ENCODE results near the gene ATP5MC3.

ATP5MC3 gene

GRCh38 chr2:175167792-175168563 is 13.5 kb downstream of the ATP5MC3 start, which contains the start of gene ATF2:
TSS of gene ATF2 (minus strand) at chr2:175168203. CDS start at chr2:175136443, 31,760 bp downstream.
- peak; percentile 98 for DNase-seq

GRCh38 chr2:175167076-175167791 is 14.3 kb downstream of the ATP5MC3 start:
- DNase-seq = peak; percentile 22

DNA sequence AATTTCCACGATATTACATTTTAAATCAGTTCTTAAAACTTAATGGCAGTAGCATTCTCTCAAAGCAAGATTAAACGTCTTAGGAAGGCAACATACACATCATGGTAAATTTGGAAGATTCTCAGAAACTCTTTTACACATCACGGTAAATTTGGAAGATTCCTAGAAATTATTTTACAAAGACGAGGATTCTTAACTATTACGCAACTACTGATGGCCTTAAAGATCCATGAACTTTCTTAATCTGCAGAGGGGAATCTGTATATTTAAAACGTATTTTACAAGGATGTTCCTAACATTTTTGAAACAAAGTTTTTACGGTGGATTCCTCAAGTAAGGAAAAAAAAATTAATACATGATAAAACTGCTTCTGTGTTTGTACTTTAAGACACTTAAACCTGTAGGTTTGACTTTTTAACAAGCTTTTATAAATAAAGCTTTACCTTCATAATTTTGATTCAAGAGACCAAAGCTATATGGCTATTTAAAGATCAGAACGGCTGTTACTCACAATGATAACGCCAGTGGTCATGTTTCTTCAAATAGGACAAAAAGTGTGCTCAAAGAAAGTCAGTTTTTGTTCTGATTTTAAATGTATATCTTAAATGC is 15.2 kb downstream of the ATP5MC3 start:
- no peak for DNase-seq

DNA sequence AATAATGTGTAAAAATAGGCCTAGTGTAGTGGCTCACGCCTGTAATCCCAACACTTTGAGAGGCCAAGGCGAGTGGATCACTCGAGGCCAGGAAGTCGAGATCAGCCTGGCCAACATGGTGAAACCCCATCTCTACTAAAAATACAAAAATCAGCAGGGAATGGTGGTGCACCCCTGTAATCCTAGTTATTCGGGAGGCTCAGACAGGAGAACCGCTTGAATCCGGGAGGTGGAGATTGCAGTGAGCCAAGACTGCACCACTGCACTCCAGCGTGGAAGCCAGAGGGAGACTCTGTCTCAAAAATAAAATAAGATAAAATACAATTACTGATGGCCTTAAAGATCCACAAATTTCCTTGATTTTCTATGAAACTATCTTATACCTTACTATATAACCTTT is 17.3 kb downstream of the ATP5MC3 start:
- DNase-seq = no peak

- DNase-seq = no peak
Observed at GRCh38 chr2:175158894-175159293, 22.6 kb downstream of the ATP5MC3 start.

DNA sequence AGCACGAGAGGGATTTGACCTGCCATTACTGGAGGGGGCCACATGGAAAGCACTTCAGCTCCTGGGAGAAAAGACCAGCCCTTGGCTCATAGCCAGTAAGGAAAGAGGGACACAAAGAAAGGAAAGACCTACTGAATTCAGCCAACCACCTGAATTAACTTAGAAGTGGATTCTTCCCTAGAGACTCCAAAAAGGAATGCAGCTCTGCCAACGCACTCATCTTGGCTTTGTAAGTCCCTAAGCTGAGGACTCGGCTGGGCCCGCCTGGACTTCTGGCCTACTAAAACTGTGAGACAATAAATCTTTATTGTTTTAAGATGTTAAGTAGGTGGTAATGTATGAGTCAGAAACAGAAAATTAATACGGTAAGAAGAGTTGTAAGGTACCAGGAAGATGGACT is 25.0 kb downstream of the ATP5MC3 start:
- DNase-seq = no peak

- DNase-seq = no peak
Observed at GRCh38 chr2:175154661-175155082, 26.8 kb downstream of the ATP5MC3 start.

- no peak for DNase-seq
Observed at GRCh38 chr2:175152242-175152641, 29.3 kb downstream of the ATP5MC3 start.

- DNase-seq = no peak
Observed at GRCh38 chr2:175151791-175152190, 29.7 kb downstream of the ATP5MC3 start.

DNA sequence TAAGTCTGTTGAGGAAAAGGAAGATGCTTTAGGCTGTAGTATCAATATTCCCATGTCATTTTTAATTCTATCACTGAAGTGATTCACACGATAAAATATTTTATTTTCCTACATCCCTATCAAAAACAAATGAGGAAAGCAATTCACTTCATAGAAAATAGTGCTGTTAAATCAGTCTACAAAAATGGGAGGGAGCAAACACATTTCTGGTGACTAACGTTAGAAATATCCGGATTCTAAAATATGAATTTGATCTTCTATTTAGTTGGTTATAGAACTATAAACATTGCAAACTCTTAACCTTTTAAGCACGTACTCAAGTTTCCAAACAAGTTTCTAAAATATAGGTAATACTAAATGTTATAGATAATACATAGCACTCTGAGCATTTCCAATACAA is 34.3 kb downstream of the ATP5MC3 start:
- no peak for DNase-seq

- no peak for DNase-seq
Observed at GRCh38 chr2:175143678-175144077, 37.8 kb downstream of the ATP5MC3 start.

- DNase-seq = no peak
Observed at GRCh38 chr2:175143191-175143590, 38.3 kb downstream of the ATP5MC3 start.

- DNase-seq = no peak
Observed at GRCh38 chr2:175140332-175140731, 41.2 kb downstream of the ATP5MC3 start.

GRCh38 chr2:175137793-175138192 is 43.7 kb downstream of the ATP5MC3 start:
- no peak for DNase-seq

GRCh38 chr2:175136334-175137215 is 44.9 kb downstream of the ATP5MC3 start:
- DNase-seq = no peak

DNA sequence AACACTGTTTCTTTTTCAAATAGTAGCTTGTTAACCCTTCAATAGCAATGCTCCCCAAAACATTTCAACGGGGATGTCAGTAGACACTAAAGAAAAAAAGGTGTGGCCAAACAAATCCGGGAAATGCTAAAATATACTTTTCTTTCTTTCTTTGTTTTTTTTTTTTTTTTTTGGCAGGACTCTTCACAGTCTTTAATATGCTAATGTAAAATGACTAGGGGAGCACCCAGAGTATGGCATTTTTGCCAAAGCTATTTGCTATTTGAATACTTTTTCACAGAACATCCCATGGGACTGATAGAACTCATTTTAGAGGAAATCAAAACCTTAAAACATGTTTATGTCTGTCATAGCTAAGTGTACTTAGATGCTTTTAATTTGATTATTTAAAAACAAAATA is 45.6 kb downstream of the ATP5MC3 start:
- no peak for DNase-seq

DNA sequence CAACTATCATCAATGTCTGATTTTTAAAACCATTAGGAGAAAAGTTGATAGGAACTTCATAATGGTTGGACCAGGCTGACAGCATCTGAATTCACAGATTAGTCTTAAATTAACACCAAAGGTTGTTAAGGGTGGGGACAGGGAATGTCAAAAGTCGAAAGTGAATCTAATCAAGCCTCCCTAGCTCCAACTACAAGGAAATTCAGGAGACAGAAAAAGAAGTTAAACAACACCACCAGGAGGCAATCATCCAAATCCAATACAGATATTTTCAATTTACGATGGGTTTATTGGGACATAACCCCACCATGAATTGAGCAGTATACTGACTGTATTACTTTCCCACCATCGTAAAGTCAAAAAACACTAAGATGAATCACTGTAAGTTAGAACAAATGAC is 46.3 kb downstream of the ATP5MC3 start:
- DNase-seq = no peak

DNA sequence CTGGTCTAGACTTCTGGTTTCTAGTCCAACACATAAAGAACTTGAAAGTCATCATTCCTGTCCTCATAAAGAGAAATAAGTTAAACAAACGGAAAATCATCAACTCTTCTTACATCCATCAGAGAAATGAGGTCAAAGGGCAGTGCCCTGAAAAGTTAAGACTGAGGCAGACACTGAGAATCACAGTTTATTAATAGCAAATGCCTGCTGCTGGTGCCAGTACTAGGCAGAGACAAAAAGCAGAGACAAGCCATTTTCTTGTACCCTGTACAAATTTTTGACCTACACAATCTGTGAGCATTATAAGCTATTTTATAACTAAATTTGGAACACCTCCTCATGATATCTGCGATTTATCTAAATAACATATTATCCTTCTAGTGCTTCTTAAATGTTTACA is 50.3 kb downstream of the ATP5MC3 start:
- DNase-seq = no peak

- DNase-seq = no peak
Observed at GRCh38 chr2:175126661-175127060, 54.8 kb downstream of the ATP5MC3 start.

Data from DMS 273 treated with DMSO at 0.1 percent for 48 hours (cell line).